Measurements from ENCODE around the gene PTPRD.

The PTPRD gene

GRCh38 chr9:10586407-10586806 is 26.4 kb downstream of the PTPRD start:
- Histone ChIP-seq H3K9me3 (ENCODE audit: control insufficient read depth, low read depth, low read length) (no peaks in the 10 kb centered on the region), H3K4me1 (ENCODE audit: control insufficient read depth, low read depth, low read length) (no peaks in the 10 kb centered on the region), H3K36me3 (ENCODE audit: control insufficient read depth, low read depth, low read length) (no peaks in the 10 kb centered on the region), H3K27ac (ENCODE audit: low read length) (no peak overlapping the region), H3K9ac (ENCODE audit: low read length) (no peak overlapping the region), H3K4me3 (ENCODE audit: low read length) (no peak overlapping the region), H3K27me3 (ENCODE audit: control insufficient read depth, insufficient read depth, low read length) (no peaks in the 10 kb centered on the region)

- Histone ChIP-seq H3K27me3 (ENCODE audit: control insufficient read depth, insufficient read depth, low read length) (no peaks in the 10 kb centered on the region), H3K9me3 (ENCODE audit: control insufficient read depth, low read depth, low read length) (no peaks in the 10 kb centered on the region), H3K4me1 (ENCODE audit: control insufficient read depth, low read depth, low read length) (no peaks in the 10 kb centered on the region), H3K36me3 (ENCODE audit: control insufficient read depth, low read depth, low read length) (no peaks in the 10 kb centered on the region), H3K4me3 (ENCODE audit: low read length) (no peak overlapping the region), H3K9ac (ENCODE audit: low read length) (no peak overlapping the region), H3K27ac (ENCODE audit: low read length) (no peak overlapping the region)
Measured at GRCh38 chr9:10571699-10572098, 41.1 kb downstream of the PTPRD start.

- Histone ChIP-seq H3K9ac (ENCODE audit: low read length) (no peak overlapping the region), H3K4me3 (ENCODE audit: low read length) (no peak overlapping the region), H3K4me1 (ENCODE audit: control insufficient read depth, low read depth, low read length) (no peaks in the 10 kb centered on the region), H3K27ac (ENCODE audit: low read length) (no peak overlapping the region), H3K9me3 (ENCODE audit: control insufficient read depth, low read depth, low read length) (no peaks in the 10 kb centered on the region), H3K27me3 (ENCODE audit: control insufficient read depth, insufficient read depth, low read length) (no peaks in the 10 kb centered on the region), H3K36me3 (ENCODE audit: control insufficient read depth, low read depth, low read length) (no peaks in the 10 kb centered on the region)
Measured at GRCh38 chr9:10566848-10567247, 46.0 kb downstream of the PTPRD start.

- H3K27me3 ChIP-seq (ENCODE audit: control insufficient read depth, insufficient read depth, low read length): no peaks in the 10 kb centered on the region
- no peak overlapping the region for H3K27ac ChIP-seq (ENCODE audit: low read length)
- H3K36me3 ChIP-seq (ENCODE audit: control insufficient read depth, low read depth, low read length): no peaks in the 10 kb centered on the region
- H3K4me1 ChIP-seq (ENCODE audit: control insufficient read depth, low read depth, low read length): no peaks in the 10 kb centered on the region
- no peak overlapping the region for H3K9ac ChIP-seq (ENCODE audit: low read length)
- no peak overlapping the region for H3K4me3 ChIP-seq (ENCODE audit: low read length)
- no peaks in the 10 kb centered on the region for H3K9me3 ChIP-seq (ENCODE audit: control insufficient read depth, low read depth, low read length)
Measured at GRCh38 chr9:10562581-10563343, 50.0 kb downstream of the PTPRD start.

GRCh38 chr9:10548348-10548747 is 64.5 kb downstream of the PTPRD start:
- H3K36me3 ChIP-seq (ENCODE audit: control insufficient read depth, low read depth, low read length): no peaks in the 10 kb centered on the region
- no peak overlapping the region for H3K27ac ChIP-seq (ENCODE audit: low read length)
- H3K9ac ChIP-seq (ENCODE audit: low read length): no peak overlapping the region
- no peaks in the 10 kb centered on the region for H3K27me3 ChIP-seq (ENCODE audit: control insufficient read depth, insufficient read depth, low read length)
- H3K9me3 ChIP-seq (ENCODE audit: control insufficient read depth, low read depth, low read length): no peaks in the 10 kb centered on the region
- H3K4me1 ChIP-seq (ENCODE audit: control insufficient read depth, low read depth, low read length): no peaks in the 10 kb centered on the region
- H3K4me3 ChIP-seq (ENCODE audit: low read length): no peak overlapping the region

GRCh38 chr9:10538073-10538472 is 74.7 kb downstream of the PTPRD start:
- H3K9me3 ChIP-seq (ENCODE audit: control insufficient read depth, low read depth, low read length): no peaks in the 10 kb centered on the region
- no peaks in the 10 kb centered on the region for H3K4me1 ChIP-seq (ENCODE audit: control insufficient read depth, low read depth, low read length)

GRCh38 chr9:10534850-10535249 is 78.0 kb downstream of the PTPRD start:
- no peak overlapping the region for H3K9ac ChIP-seq (ENCODE audit: low read length)
- no peaks in the 10 kb centered on the region for H3K36me3 ChIP-seq (ENCODE audit: control insufficient read depth, low read depth, low read length)
- no peak overlapping the region for H3K27ac ChIP-seq (ENCODE audit: low read length)
- H3K27me3 ChIP-seq (ENCODE audit: control insufficient read depth, insufficient read depth, low read length): no peaks in the 10 kb centered on the region
- no peak overlapping the region for H3K4me3 ChIP-seq (ENCODE audit: low read length)
- H3K9me3 ChIP-seq (ENCODE audit: control insufficient read depth, low read depth, low read length): no peaks in the 10 kb centered on the region
- H3K4me1 ChIP-seq (ENCODE audit: control insufficient read depth, low read depth, low read length): no peaks in the 10 kb centered on the region

More at GRCh38 chr9:10538073-10538472, 74.7 kb downstream of the PTPRD start:
- Histone ChIP-seq H3K4me3 (ENCODE audit: low read length) (no peak overlapping the region), H3K27me3 (ENCODE audit: control insufficient read depth, insufficient read depth, low read length) (no peaks in the 10 kb centered on the region), H3K27ac (ENCODE audit: low read length) (no peak overlapping the region), H3K36me3 (ENCODE audit: control insufficient read depth, low read depth, low read length) (no peaks in the 10 kb centered on the region), H3K9ac (ENCODE audit: low read length) (no peak overlapping the region)

GRCh38 chr9:10525972-10526371 is 86.8 kb downstream of the PTPRD start:
- Histone ChIP-seq H3K27ac (ENCODE audit: low read length) (no peak overlapping the region), H3K4me3 (ENCODE audit: low read length) (no peak overlapping the region), H3K9ac (ENCODE audit: low read length) (no peak overlapping the region), H3K36me3 (ENCODE audit: control insufficient read depth, low read depth, low read length) (no peaks in the 10 kb centered on the region), H3K27me3 (ENCODE audit: control insufficient read depth, insufficient read depth, low read length) (no peaks in the 10 kb centered on the region), H3K4me1 (ENCODE audit: control insufficient read depth, low read depth, low read length) (no peaks in the 10 kb centered on the region), H3K9me3 (ENCODE audit: control insufficient read depth, low read depth, low read length) (no peaks in the 10 kb centered on the region)

- H3K9ac ChIP-seq (ENCODE audit: low read length): no peak overlapping the region
- H3K4me3 ChIP-seq (ENCODE audit: low read length): no peak overlapping the region
- no peaks in the 10 kb centered on the region for H3K9me3 ChIP-seq (ENCODE audit: control insufficient read depth, low read depth, low read length)
- no peaks in the 10 kb centered on the region for H3K36me3 ChIP-seq (ENCODE audit: control insufficient read depth, low read depth, low read length)
- H3K27ac ChIP-seq (ENCODE audit: low read length): no peak overlapping the region
- H3K27me3 ChIP-seq (ENCODE audit: control insufficient read depth, insufficient read depth, low read length): no peaks in the 10 kb centered on the region
- H3K4me1 ChIP-seq (ENCODE audit: control insufficient read depth, low read depth, low read length): no peaks in the 10 kb centered on the region
Measured at GRCh38 chr9:10523164-10523563, 89.6 kb downstream of the PTPRD start.

GRCh38 chr9:10512144-10512543 is 100.7 kb downstream of the PTPRD start:
- Histone ChIP-seq H3K27me3 (ENCODE audit: control insufficient read depth, insufficient read depth, low read length) (no peaks in the 10 kb centered on the region), H3K27ac (ENCODE audit: low read length) (no peak overlapping the region), H3K9ac (ENCODE audit: low read length) (no peak overlapping the region), H3K4me1 (ENCODE audit: control insufficient read depth, low read depth, low read length) (no peaks in the 10 kb centered on the region), H3K4me3 (ENCODE audit: low read length) (no peak overlapping the region), H3K9me3 (ENCODE audit: control insufficient read depth, low read depth, low read length) (no peaks in the 10 kb centered on the region), H3K36me3 (ENCODE audit: control insufficient read depth, low read depth, low read length) (no peaks in the 10 kb centered on the region)

GRCh38 chr9:10488937-10489336 is 123.9 kb downstream of the PTPRD start:
- Histone ChIP-seq H3K4me3 (ENCODE audit: low read length) (no peak overlapping the region), H3K9ac (ENCODE audit: low read length) (no peak overlapping the region), H3K4me1 (ENCODE audit: control insufficient read depth, low read depth, low read length) (no peaks in the 10 kb centered on the region), H3K27ac (ENCODE audit: low read length) (no peak overlapping the region), H3K9me3 (ENCODE audit: control insufficient read depth, low read depth, low read length) (no peaks in the 10 kb centered on the region), H3K36me3 (ENCODE audit: control insufficient read depth, low read depth, low read length) (no peaks in the 10 kb centered on the region), H3K27me3 (ENCODE audit: control insufficient read depth, insufficient read depth, low read length) (no peaks in the 10 kb centered on the region)

- Histone ChIP-seq H3K4me3 (ENCODE audit: low read length) (no peak overlapping the region), H3K4me1 (ENCODE audit: control insufficient read depth, low read depth, low read length) (no peaks in the 10 kb centered on the region), H3K9ac (ENCODE audit: low read length) (no peak overlapping the region), H3K27ac (ENCODE audit: low read length) (no peak overlapping the region), H3K27me3 (ENCODE audit: control insufficient read depth, insufficient read depth, low read length) (no peaks in the 10 kb centered on the region), H3K36me3 (ENCODE audit: control insufficient read depth, low read depth, low read length) (no peaks in the 10 kb centered on the region), H3K9me3 (ENCODE audit: control insufficient read depth, low read depth, low read length) (no peaks in the 10 kb centered on the region)
Measured at GRCh38 chr9:10479172-10479571, 133.6 kb downstream of the PTPRD start.
